HEK293 (cell line): Measurements from ENCODE around the gene TNKS2.

Source experiments
- BCL11B ChIP-seq: fragments of 450-650 bp; formaldehyde crosslinking; IDR thresholded peaks from 2 replicates; pipeline ENCODE4 v1.5.1; 2016; ENCODE audit warnings: low read depth, missing biosample characterization, missing genetic modification characterization
- CTCF ChIP-seq: fragments of 450-650 bp; formaldehyde crosslinking; IDR thresholded peaks from 2 replicates; pipeline ENCODE4 v1.5.1; 2016; ENCODE audit warnings: missing biosample characterization, missing genetic modification characterization
- EGR2 ChIP-seq: fragments of 450-650 bp; formaldehyde crosslinking; IDR thresholded peaks from 2 replicates; pipeline ENCODE4 v1.5.1; 2016; ENCODE audit warnings: low read depth, missing biosample characterization, missing genetic modification characterization
- GLI4 ChIP-seq: fragments of 450-650 bp; formaldehyde crosslinking; IDR thresholded peaks from 2 replicates; pipeline ENCODE4 v1.5.1; 2016; ENCODE audit warnings: missing biosample characterization, missing genetic modification characterization
- TCF7L2 ChIP-seq: IDR thresholded peaks from 2 replicates; pipeline ENCODE4 v1.6.1; 2011; ENCODE audit warnings: low read depth, mild to moderate bottlenecking, inconsistent platforms, low read length, moderate library complexity, borderline replicate concordance
- ZNF292 ChIP-seq: fragments of 450-650 bp; formaldehyde crosslinking; IDR thresholded peaks from 2 replicates; pipeline ENCODE4 v1.5.1; 2016; ENCODE audit warnings: low read depth, missing biosample characterization, missing genetic modification characterization, borderline replicate concordance
- ZNF394 ChIP-seq: fragments of 450-650 bp; formaldehyde crosslinking; IDR thresholded peaks from 2 replicates; pipeline ENCODE4 v1.5.1; 2016; ENCODE audit warnings: missing biosample characterization, missing genetic modification characterization, mild to moderate bottlenecking, moderate library complexity, borderline replicate concordance
- ZNF530 ChIP-seq: fragments of 450-650 bp; formaldehyde crosslinking; IDR thresholded peaks from 2 replicates; pipeline ENCODE4 v1.5.1; 2016; ENCODE audit warnings: low read depth, missing biosample characterization, missing genetic modification characterization
- ZNF580 ChIP-seq: fragments of 450-650 bp; formaldehyde crosslinking; IDR thresholded peaks from 2 replicates; pipeline ENCODE4 v1.5.1; 2016; ENCODE audit warnings: missing biosample characterization, missing genetic modification characterization
- ZNF624 ChIP-seq: fragments of 450-650 bp; formaldehyde crosslinking; IDR thresholded peaks from 2 replicates; pipeline ENCODE4 v1.5.1; 2017; ENCODE audit warnings: missing biosample characterization, missing genetic modification characterization

GRCh38 chr10:91768123-91768522 is 30.1 kb upstream of the TNKS2 start:
- TF ChIP-seq ZNF530 (tag by site-specific recombination): no peak
- no peak for TF ChIP-seq GLI4 (tag by site-specific recombination)
- no peak for TF ChIP-seq EGR2 (tag by site-specific recombination)
- no peak for TF ChIP-seq TCF7L2
- no peak for TF ChIP-seq CTCF (tag by site-specific recombination)
- no peak for TF ChIP-seq ZNF292 (tag by site-specific recombination)
- no peak for TF ChIP-seq ZNF394
- TF ChIP-seq ZNF624 (tag by site-specific recombination): no peak
- TF ChIP-seq BCL11B (tag by site-specific recombination): no peak
- TF ChIP-seq ZNF580 (tag by site-specific recombination): no peak
